ENCODE measurements around the gene PXDN. TPM values are rescaled to one million over a fixed set of nuclear protein-coding genes. Genes with fewer than 3 reads are reported as not detected.

PXDN gene
- total and polyA plus RNA-seq, 8 donors, result 2.0 to 21.1 (median 4.2) TPM

GRCh38 chr2:1791006-1791605 lies 46.8 kb upstream of the PXDN start:
- intact Hi-C loops (cut with DNase I), result no loop called here
- 58 to 71% methylated on average over 6 of the region's 6 CpGs for WGBS, 2 donors
- DNase-seq (no peak), FAIRE-seq (no peak), ATAC-seq (no peak)
- TF ChIP-seq CTCF (IDR thresholded peaks at IDR 0.05), result no peak
- H3K4me1 ChIP-seq, result no peaks in the 10 kb centered on the region
- H3K27me3 ChIP-seq, result peaks cover 0 to 9% (median 0%) of the 10 kb centered on the region in 4 donors
- H3K36me3 ChIP-seq, result no peaks in the 10 kb centered on the region
- no peaks in the 10 kb centered on the region for H3K9me3 ChIP-seq
- no peak overlapping the region for H3K27ac ChIP-seq
- no peak overlapping the region for H3K4me3 ChIP-seq

- TF ChIP-seq CTCF (IDR thresholded peaks at IDR 0.05), result no peak
- Histone ChIP-seq H3K4me1 (no peaks in the 10 kb centered on the region), H3K27me3 (peaks cover 0 to 9% (median 0%) of the 10 kb centered on the region in 4 donors), H3K4me3 (no peak overlapping the region), H3K36me3 (no peaks in the 10 kb centered on the region), H3K9me3 (no peaks in the 10 kb centered on the region), H3K27ac (no peak overlapping the region)
- FAIRE-seq, result no peak
- DNase-seq, result no peak
- ATAC-seq, result no peak
- WGBS, 2 donors, result 63 to 69% methylated on average over 6 of the region's 6 CpGs
- intact Hi-C loops (cut with DNase I), result no loop called here
Observed at GRCh38 chr2:1790473-1790872, 46.2 kb upstream of the PXDN start.

GRCh38 chr2:1789610-1790009 lies 45.3 kb upstream of the PXDN start:
- H3K4me1 ChIP-seq, result no peaks in the 10 kb centered on the region
- WGBS, 2 donors, result 82 to 85% methylated on average over 11 of the region's 11 CpGs
- intact Hi-C loops (cut with DNase I), result no loop called here
- H3K9me3 ChIP-seq, result no peaks in the 10 kb centered on the region
- DNase-seq (no peak), FAIRE-seq (no peak), ATAC-seq (no peak)
- TF ChIP-seq CTCF (IDR thresholded peaks at IDR 0.05), result no peak
- no peak overlapping the region for H3K27ac ChIP-seq
- H3K36me3 ChIP-seq, result no peaks in the 10 kb centered on the region
- peaks cover 0 to 9% (median 0%) of the 10 kb centered on the region in 4 donors for H3K27me3 ChIP-seq
- H3K4me3 ChIP-seq, result no peak overlapping the region

GRCh38 chr2:1788478-1788959 lies 44.2 kb upstream of the PXDN start:
- Histone ChIP-seq H3K27ac (no peak overlapping the region), H3K27me3 (peaks cover 0 to 9% (median 0%) of the 10 kb centered on the region in 4 donors), H3K4me1 (no peaks in the 10 kb centered on the region), H3K4me3 (no peak overlapping the region), H3K9me3 (no peaks in the 10 kb centered on the region), H3K36me3 (no peaks in the 10 kb centered on the region)
- intact Hi-C loops (cut with DNase I), result no loop called here
- ATAC-seq, result peak in 2 of 4 donors; percentile 47 to 51
- no peak for FAIRE-seq
- TF ChIP-seq CTCF (IDR thresholded peaks at IDR 0.05), result no peak
- WGBS, 2 donors, result 79 to 80% methylated on average over 18 of the region's 18 CpGs
- DNase-seq, result no peak

- no peaks in the 10 kb centered on the region for H3K36me3 ChIP-seq
- no peak for DNase-seq
- 53 to 61% methylated on average over 10 of the region's 10 CpGs for WGBS, 2 donors
Observed at GRCh38 chr2:1787755-1788477, 43.6 kb upstream of the PXDN start.

More at GRCh38 chr2:1787755-1788477, 43.6 kb upstream of the PXDN start:
- ATAC-seq (peak in 2 of 4 donors; percentile 62 to 70), FAIRE-seq (no peak)
- intact Hi-C loops (cut with DNase I), result no loop called here
- no peak overlapping the region for H3K4me3 ChIP-seq
- H3K9me3 ChIP-seq, result no peaks in the 10 kb centered on the region
- no peak for TF ChIP-seq CTCF (IDR thresholded peaks at IDR 0.05)
- peaks cover 0 to 9% (median 0%) of the 10 kb centered on the region in 4 donors for H3K27me3 ChIP-seq
- no peak overlapping the region for H3K27ac ChIP-seq
- no peaks in the 10 kb centered on the region for H3K4me1 ChIP-seq
